Activated T-cell treated with anti-CD3 and anti-CD28 coated beads, Interleukin-2, amount 50 U/mL, for 4 hours (primary cell): ENCODE data around the gene TMEM167B. TPM values are rescaled to one million over a fixed set of nuclear protein-coding genes. Genes with fewer than 3 reads are reported as not detected.

Experiments used
- ATAC-seq, 2 donors: fragments of 200-7000 bp; cut with Tn5 transposase; one replicate each; pipeline ENCODE4 v1.10.0; 2021
- DNase-seq: peaks from one replicate; pipeline ENCODE4 v3.0.0-alpha.2; 2020
- H3K27me3 Mint-ChIP-seq: one replicate; pipeline ENCODE4 v1.8.0; 2021; ENCODE audit warnings: low read depth, mixed read lengths
- H3K36me3 Mint-ChIP-seq: one replicate; pipeline ENCODE4 v1.8.0; 2022; ENCODE audit warnings: mixed read lengths; ENCODE audit not compliant: insufficient read depth
- H3K4me1 Mint-ChIP-seq: one replicate; pipeline ENCODE4 v1.8.0; 2021; ENCODE audit warnings: low read depth, mixed read lengths
- H3K4me3 Mint-ChIP-seq: one replicate; pipeline ENCODE4 v1.8.0; 2021; ENCODE audit warnings: mild to moderate bottlenecking, moderate library complexity, mixed read lengths
- H3K9me3 Mint-ChIP-seq: one replicate; pipeline ENCODE4 v1.8.0; 2021; ENCODE audit warnings: mixed read lengths
- total RNA-seq, 3 donors: library from RNA; stranded (reverse); gene quantifications; one replicate each; pipeline ENCODE4 v1.2.1, GENCODE V29; 2021

TMEM167B gene
- total RNA-seq, 3 donors from 2014 or later: 33.4 to 46.0 (median 38.1) TPM

GRCh38 chr1:109094377-109094803, 3.8 kb downstream of the TMEM167B start:
- DNase-seq: no peak
- ATAC-seq: no peak
- Mint-ChIP-seq H3K4me3 (no peak overlapping the region), H3K9me3 (no peaks in the 10 kb centered on the region), H3K36me3 (peaks cover 23% of the 10 kb centered on the region), H3K27me3 (no peaks in the 10 kb centered on the region), H3K4me1 (peaks cover 30% of the 10 kb centered on the region)

GRCh38 chr1:109094871-109095270, 4.3 kb downstream of the TMEM167B start:
- peaks cover 23% of the 10 kb centered on the region for H3K36me3 Mint-ChIP-seq
- H3K9me3 Mint-ChIP-seq: no peaks in the 10 kb centered on the region
- no peaks in the 10 kb centered on the region for H3K27me3 Mint-ChIP-seq
- H3K4me1 Mint-ChIP-seq: peaks cover 31% of the 10 kb centered on the region
- H3K4me3 Mint-ChIP-seq: no peak overlapping the region
- ATAC-seq (no peak), DNase-seq (no peak)

GRCh38 chr1:109095631-109096030, 5.1 kb downstream of the TMEM167B start:
- Mint-ChIP-seq H3K36me3 (peaks cover 26% of the 10 kb centered on the region), H3K4me3 (no peak overlapping the region), H3K4me1 (peaks cover 27% of the 10 kb centered on the region), H3K27me3 (no peaks in the 10 kb centered on the region), H3K9me3 (no peaks in the 10 kb centered on the region)
- ATAC-seq: no peak
- no peak for DNase-seq

- no peaks in the 10 kb centered on the region for H3K9me3 Mint-ChIP-seq
- H3K4me1 Mint-ChIP-seq: peaks cover 26% of the 10 kb centered on the region
- DNase-seq (no peak), ATAC-seq (no peak)
- peaks cover 26% of the 10 kb centered on the region for H3K36me3 Mint-ChIP-seq
- no peaks in the 10 kb centered on the region for H3K27me3 Mint-ChIP-seq
- H3K4me3 Mint-ChIP-seq: no peak overlapping the region
These were observed 5.6 kb downstream of the TMEM167B start for GRCh38 chr1:109096120-109096519.

- Mint-ChIP-seq H3K4me1 (peaks cover 7% of the 10 kb centered on the region), H3K4me3 (peak overlapping the region; percentile 99), H3K9me3 (no peaks in the 10 kb centered on the region), H3K27me3 (no peaks in the 10 kb centered on the region), H3K36me3 (peaks cover 17% of the 10 kb centered on the region)
- ATAC-seq: peak; percentile 92 to 95
- DNase-seq: peak; percentile 97
These were observed 9.6 kb downstream of the TMEM167B start for GRCh38 chr1:109099938-109100773.

- no peak overlapping the region for H3K4me3 Mint-ChIP-seq
These were observed 14.0 kb downstream of the TMEM167B start for GRCh38 chr1:109104364-109105151.

GRCh38 chr1:109105881-109106280, 15.3 kb downstream of the TMEM167B start:
- no peaks in the 10 kb centered on the region for H3K9me3 Mint-ChIP-seq
- no peak overlapping the region for H3K4me3 Mint-ChIP-seq
- ATAC-seq (no peak), DNase-seq (no peak)
- H3K4me1 Mint-ChIP-seq: peaks cover 4% of the 10 kb centered on the region
- H3K36me3 Mint-ChIP-seq: peaks cover 11% of the 10 kb centered on the region
- no peaks in the 10 kb centered on the region for H3K27me3 Mint-ChIP-seq

More at GRCh38 chr1:109104364-109105151, 14.0 kb downstream of the TMEM167B start:
- DNase-seq: no peak
- Mint-ChIP-seq H3K4me1 (peaks cover 7% of the 10 kb centered on the region), H3K27me3 (no peaks in the 10 kb centered on the region), H3K36me3 (peaks cover 14% of the 10 kb centered on the region), H3K9me3 (no peaks in the 10 kb centered on the region)
- no peak for ATAC-seq

GRCh38 chr1:109107785-109108184, 17.2 kb downstream of the TMEM167B start:
- peaks cover 8% of the 10 kb centered on the region for H3K36me3 Mint-ChIP-seq

GRCh38 chr1:109109906-109110305, 19.3 kb downstream of the TMEM167B start:
- no peaks in the 10 kb centered on the region for H3K36me3 Mint-ChIP-seq
- no peaks in the 10 kb centered on the region for H3K9me3 Mint-ChIP-seq
- no peaks in the 10 kb centered on the region for H3K27me3 Mint-ChIP-seq
- no peak overlapping the region for H3K4me3 Mint-ChIP-seq
- DNase-seq (no peak), ATAC-seq (no peak)
- H3K4me1 Mint-ChIP-seq: peaks cover 24% of the 10 kb centered on the region

More at GRCh38 chr1:109107785-109108184, 17.2 kb downstream of the TMEM167B start:
- ATAC-seq: no peak
- peaks cover 6% of the 10 kb centered on the region for H3K4me1 Mint-ChIP-seq
- no peak for DNase-seq
- no peaks in the 10 kb centered on the region for H3K9me3 Mint-ChIP-seq
- no peaks in the 10 kb centered on the region for H3K27me3 Mint-ChIP-seq
- no peak overlapping the region for H3K4me3 Mint-ChIP-seq

GRCh38 chr1:109111386-109112055, 21.0 kb downstream of the TMEM167B start:
- Mint-ChIP-seq H3K4me3 (no peak overlapping the region), H3K4me1 (peaks cover 38% of the 10 kb centered on the region), H3K27me3 (peaks cover 1% of the 10 kb centered on the region), H3K36me3 (peaks cover 2% of the 10 kb centered on the region), H3K9me3 (no peaks in the 10 kb centered on the region)
- ATAC-seq (no peak), DNase-seq (no peak)

GRCh38 chr1:109112056-109112651, 21.6 kb downstream of the TMEM167B start:
- peaks cover 2% of the 10 kb centered on the region for H3K36me3 Mint-ChIP-seq
- peaks cover 1% of the 10 kb centered on the region for H3K27me3 Mint-ChIP-seq
- peaks cover 38% of the 10 kb centered on the region for H3K4me1 Mint-ChIP-seq
- no peak for DNase-seq
- peak overlapping the region; percentile 82 for H3K4me3 Mint-ChIP-seq
- no peaks in the 10 kb centered on the region for H3K9me3 Mint-ChIP-seq
- no peak for ATAC-seq

GRCh38 chr1:109112652-109113285, 22.2 kb downstream of the TMEM167B start:
- H3K27me3 Mint-ChIP-seq: peaks cover 1% of the 10 kb centered on the region
- DNase-seq (peak; percentile 89), ATAC-seq (peak; percentile 55 to 67)
- H3K9me3 Mint-ChIP-seq: no peaks in the 10 kb centered on the region
- peaks cover 2% of the 10 kb centered on the region for H3K36me3 Mint-ChIP-seq
- H3K4me1 Mint-ChIP-seq: peaks cover 38% of the 10 kb centered on the region
- peak overlapping the region; percentile 82 for H3K4me3 Mint-ChIP-seq

GRCh38 chr1:109113590-109114341, 23.2 kb downstream of the TMEM167B start, which contains the start of gene ELAPOR1:
TSS of gene ELAPOR1 (plus strand) at chr1:109114115. CDS start at chr1:109114184, 69 bp downstream.
- Mint-ChIP-seq H3K9me3 (no peaks in the 10 kb centered on the region), H3K4me1 (peaks cover 38% of the 10 kb centered on the region), H3K36me3 (peaks cover 5% of the 10 kb centered on the region), H3K4me3 (peak within 1 kb of the TSS; percentile 82), H3K27me3 (peaks cover 1% of the 10 kb centered on the region)
- DNase-seq (peak; percentile 90), ATAC-seq (peak; percentile 70 to 78)
